Calu3 (cell line): ENCODE data around the gene PCDHA8. TPM values are rescaled to one million over a fixed set of nuclear protein-coding genes. Genes with fewer than 3 reads are reported as not detected.

Experiments used
- BruUV-seq: library from RNA; stranded (reverse); fragments of 400-500 nt; replicated peaks from 2 replicates; lab custom pipeline; 2021; lab: Mats Ljungman, UMichigan
- CTCF ChIA-PET: fragments of 300-600 bp; sonication (Branson Sonifier 250); formaldehyde crosslinking; loops from one replicate; lab custom pipeline; 2022; ENCODE audit warnings: antibody characterized with exemption; lab: Charles Lee
- DNase-seq: peaks from one replicate; pipeline ENCODE4 v3.0.0; 2022
- H3K27ac Mint-ChIP-seq: one replicate; pipeline ENCODE4 v1.8.0; 2022; ENCODE audit warnings: mixed read lengths; ENCODE audit not compliant: unreplicated experiment
- H3K27me3 Mint-ChIP-seq: one replicate; pipeline ENCODE4 v1.8.0; 2022; ENCODE audit warnings: mixed read lengths; ENCODE audit not compliant: unreplicated experiment
- H3K36me3 Mint-ChIP-seq: one replicate; pipeline ENCODE4 v1.8.0; 2022; ENCODE audit warnings: mild to moderate bottlenecking, moderate library complexity, mixed read lengths; ENCODE audit not compliant: insufficient read depth, unreplicated experiment
- H3K4me1 Mint-ChIP-seq: one replicate; pipeline ENCODE4 v1.8.0; 2022; ENCODE audit warnings: mild to moderate bottlenecking, low read depth, mixed read lengths; ENCODE audit not compliant: unreplicated experiment
- H3K4me3 Mint-ChIP-seq: one replicate; pipeline ENCODE4 v1.8.0; 2022; ENCODE audit warnings: mild to moderate bottlenecking, low read depth, moderate library complexity, mixed read lengths; ENCODE audit not compliant: unreplicated experiment
- H3K9me3 Mint-ChIP-seq: one replicate; pipeline ENCODE4 v1.8.0; 2022; ENCODE audit warnings: low read depth, mixed read lengths; ENCODE audit not compliant: unreplicated experiment
- CTCF ChIP-seq: fragments of 200-600 bp; IDR thresholded peaks from one replicate; pipeline ENCODE4 v1.8.0; 2022; ENCODE audit warnings: antibody characterized with exemption; ENCODE audit not compliant: unreplicated experiment
- intact Hi-C: fragments of 100-400 bp; cut with micrococcal nuclease; formaldehyde crosslinking; loops from one replicate; pipeline ENCODE4 v1.10.0; 2022; ENCODE audit not compliant: unreplicated experiment
- total RNA-seq: library from RNA; stranded (reverse); gene quantifications from 2 replicates; pipeline ENCODE4 v1.2.3, GENCODE V29; 2022

Gene PCDHA8
- total RNA-seq, 1 experiment from 2014 or later, result 1.3 TPM

GRCh38 chr5:140855772-140856674 is 15.0 kb downstream of the PCDHA8 start, which contains the start of gene PCDHA10:
Gene PCDHA10 (plus strand): TSS chr5:140855897. CDS start chr5:140856049, 152 bp downstream.
- CTCF ChIA-PET, result no interaction called here
- DNase-seq, result no peak
- Mint-ChIP-seq H3K9me3 (peaks cover 5% of the 10 kb centered on the region), H3K36me3 (peaks cover 4% of the 10 kb centered on the region), H3K4me3 (no peak within 1 kb of the TSS), H3K27me3 (no peaks in the 10 kb centered on the region), H3K4me1 (no peaks in the 10 kb centered on the region), H3K27ac (no peak within 1 kb of the TSS)
- no TSS peak for BruUV-seq
- intact Hi-C loops, result no loop called here
- TF ChIP-seq CTCF, result no peak

GRCh38 chr5:140857177-140857986 is 16.4 kb downstream of the PCDHA8 start:
- peaks cover 4% of the 10 kb centered on the region for H3K36me3 Mint-ChIP-seq
- TF ChIP-seq CTCF, result no peak
- H3K27me3 Mint-ChIP-seq, result no peaks in the 10 kb centered on the region
- H3K27ac Mint-ChIP-seq, result no peak overlapping the region
- H3K4me3 Mint-ChIP-seq, result no peak overlapping the region
- CTCF ChIA-PET, result no interaction called here
- peaks cover 5% of the 10 kb centered on the region for H3K9me3 Mint-ChIP-seq
- H3K4me1 Mint-ChIP-seq, result no peaks in the 10 kb centered on the region
- BruUV-seq, result no TSS peak
- intact Hi-C loops, result no loop called here
- no peak for DNase-seq

GRCh38 chr5:140857987-140858240 is 16.9 kb downstream of the PCDHA8 start:
- Mint-ChIP-seq H3K9me3 (peaks cover 5% of the 10 kb centered on the region), H3K36me3 (peaks cover 2% of the 10 kb centered on the region), H3K4me3 (no peak overlapping the region), H3K27me3 (no peaks in the 10 kb centered on the region), H3K27ac (no peak overlapping the region), H3K4me1 (no peaks in the 10 kb centered on the region)
- no TSS peak for BruUV-seq
- CTCF ChIA-PET, result no interaction called here
- no peak for DNase-seq
- intact Hi-C loops, result no loop called here
- TF ChIP-seq CTCF, result no peak

GRCh38 chr5:140862441-140863295 is 21.7 kb downstream of the PCDHA8 start:
- BruUV-seq, result no TSS peak
- intact Hi-C loops, result no loop called here
- no peaks in the 10 kb centered on the region for H3K4me1 Mint-ChIP-seq
- no peaks in the 10 kb centered on the region for H3K27me3 Mint-ChIP-seq
- no peak for TF ChIP-seq CTCF
- DNase-seq, result no peak
- H3K4me3 Mint-ChIP-seq, result no peak overlapping the region
- H3K9me3 Mint-ChIP-seq, result peaks cover 4% of the 10 kb centered on the region
- no peak overlapping the region for H3K27ac Mint-ChIP-seq
- no peaks in the 10 kb centered on the region for H3K36me3 Mint-ChIP-seq
- CTCF ChIA-PET, result interaction anchor here (0.5 kb wide), 1 partner anchor 698 kb away, joined by 3 read pairs; no protein-coding TSS in a partner anchor
